Mesothelial cell of epicardium (in vitro differentiated cells): ENCODE data around the gene GIGYF1. TPM values are rescaled to one million over a fixed set of nuclear protein-coding genes. Genes with fewer than 3 reads are reported as not detected.
"Not testable (repeated sequence)": the region's sequence is repeated elsewhere in the genome, so short reads cannot be mapped to it uniquely, and the experiment has no call there.

ENCODE experiments used
- DNase-seq, 2 experiments: peaks; one replicate each; pipeline ENCODE4 v3.0.0; 2021; ENCODE audit warnings: low spot score in 2 of 2; ENCODE audit not compliant: unreplicated experiment in 2 of 2
- H3K27ac Mint-ChIP-seq: 2 replicates; pipeline ENCODE4 v1.8.0; 2021; ENCODE audit warnings: mixed read lengths
- H3K27me3 Mint-ChIP-seq: 2 replicates; pipeline ENCODE4 v1.8.0; 2021; ENCODE audit warnings: low read depth, mixed read lengths
- H3K36me3 Mint-ChIP-seq: 2 replicates; pipeline ENCODE4 v1.8.0; 2021; ENCODE audit warnings: mixed read lengths
- H3K4me1 Mint-ChIP-seq: 2 replicates; pipeline ENCODE4 v1.8.0; 2021; ENCODE audit warnings: mixed read lengths
- H3K4me3 Mint-ChIP-seq: 2 replicates; pipeline ENCODE4 v1.8.0; 2021; ENCODE audit warnings: mild to moderate bottlenecking, moderate library complexity, mixed read lengths
- H3K9me3 Mint-ChIP-seq: 2 replicates; pipeline ENCODE4 v1.8.0; 2021; ENCODE audit warnings: mixed read lengths
- total RNA-seq: library from RNA; stranded (reverse); gene quantifications from 3 replicates; pipeline ENCODE4 v1.2.1, GENCODE V29; 2021
- TF ChIP-seq, protein P1 (sequence below): fragments of 200-600 bp; sonication (generic); IDR thresholded peaks from one replicate; pipeline ENCODE4 v1.5.0; 2021; ENCODE audit warnings: antibody characterized with exemption; ENCODE audit not compliant: unreplicated experiment

GIGYF1 gene
- total RNA-seq, 1 donor from 2014 or later: 99.2 TPM

- no peak for DNase-seq
- TF ChIP-seq, protein P1, sequence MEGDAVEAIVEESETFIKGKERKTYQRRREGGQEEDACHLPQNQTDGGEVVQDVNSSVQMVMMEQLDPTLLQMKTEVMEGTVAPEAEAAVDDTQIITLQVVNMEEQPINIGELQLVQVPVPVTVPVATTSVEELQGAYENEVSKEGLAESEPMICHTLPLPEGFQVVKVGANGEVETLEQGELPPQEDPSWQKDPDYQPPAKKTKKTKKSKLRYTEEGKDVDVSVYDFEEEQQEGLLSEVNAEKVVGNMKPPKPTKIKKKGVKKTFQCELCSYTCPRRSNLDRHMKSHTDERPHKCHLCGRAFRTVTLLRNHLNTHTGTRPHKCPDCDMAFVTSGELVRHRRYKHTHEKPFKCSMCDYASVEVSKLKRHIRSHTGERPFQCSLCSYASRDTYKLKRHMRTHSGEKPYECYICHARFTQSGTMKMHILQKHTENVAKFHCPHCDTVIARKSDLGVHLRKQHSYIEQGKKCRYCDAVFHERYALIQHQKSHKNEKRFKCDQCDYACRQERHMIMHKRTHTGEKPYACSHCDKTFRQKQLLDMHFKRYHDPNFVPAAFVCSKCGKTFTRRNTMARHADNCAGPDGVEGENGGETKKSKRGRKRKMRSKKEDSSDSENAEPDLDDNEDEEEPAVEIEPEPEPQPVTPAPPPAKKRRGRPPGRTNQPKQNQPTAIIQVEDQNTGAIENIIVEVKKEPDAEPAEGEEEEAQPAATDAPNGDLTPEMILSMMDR: no peak
- Mint-ChIP-seq H3K9me3 (peaks cover 3% of the 10 kb centered on the region), H3K4me1 (no peaks in the 10 kb centered on the region), H3K36me3 (no peaks in the 10 kb centered on the region), H3K27me3 (peaks cover 32% of the 10 kb centered on the region), H3K27ac (no peak overlapping the region), H3K4me3 (no peak overlapping the region)
Observed at GRCh38 chr7:100667331-100668068, 26.6 kb downstream of the GIGYF1 start.

- DNase-seq: no peak
- TF ChIP-seq, protein P1: no peak
- no peak overlapping the region for H3K27ac Mint-ChIP-seq
- no peaks in the 10 kb centered on the region for H3K36me3 Mint-ChIP-seq
- H3K27me3 Mint-ChIP-seq: peaks cover 27% of the 10 kb centered on the region
- no peaks in the 10 kb centered on the region for H3K4me1 Mint-ChIP-seq
- peaks cover 3% of the 10 kb centered on the region for H3K9me3 Mint-ChIP-seq
- H3K4me3 Mint-ChIP-seq: no peak overlapping the region
Observed at GRCh38 chr7:100665168-100665726, 28.8 kb downstream of the GIGYF1 start.

- H3K27me3 Mint-ChIP-seq: peaks cover 35% of the 10 kb centered on the region
- H3K4me3 Mint-ChIP-seq, H3K9me3 Mint-ChIP-seq, H3K4me1 Mint-ChIP-seq, H3K27ac Mint-ChIP-seq, DNase-seq, H3K36me3 Mint-ChIP-seq: not testable (repeated sequence)
Observed at GRCh38 chr7:100662194-100662776, 31.8 kb downstream of the GIGYF1 start.

GRCh38 chr7:100655908-100656674 lies 38.0 kb downstream of the GIGYF1 start, which contains the start of gene ACTL6B:
Gene ACTL6B, minus strand, starts transcription at chr7:100656448. Its CDS starts 94 bp downstream, at chr7:100656354.
- no peak within 1 kb of the TSS for H3K4me3 Mint-ChIP-seq
- H3K36me3 Mint-ChIP-seq: no peaks in the 10 kb centered on the region
- H3K27me3 Mint-ChIP-seq: peaks cover 63% of the 10 kb centered on the region
- H3K9me3 Mint-ChIP-seq: no peaks in the 10 kb centered on the region
- no peak within 1 kb of the TSS for H3K27ac Mint-ChIP-seq
- peak; percentile 48 to 73 for DNase-seq
- H3K4me1 Mint-ChIP-seq: no peaks in the 10 kb centered on the region
- TF ChIP-seq, protein P1: no peak

GRCh38 chr7:100654908-100655831 lies 38.9 kb downstream of the GIGYF1 start:
- DNase-seq: no peak
- Mint-ChIP-seq H3K9me3 (no peaks in the 10 kb centered on the region), H3K4me3 (no peak overlapping the region), H3K4me1 (no peaks in the 10 kb centered on the region), H3K36me3 (no peaks in the 10 kb centered on the region), H3K27ac (no peak overlapping the region), H3K27me3 (peaks cover 66% of the 10 kb centered on the region)
- TF ChIP-seq, protein P1: no peak
